ENCODE data around the gene RANBP10. TPM values are rescaled to one million over a fixed set of nuclear protein-coding genes. Genes with fewer than 3 reads are reported as not detected.

The RANBP10 gene
- total RNA-seq, 3 donors from 2014 or later, result 7.7 to 13.2 (median 13.1) TPM

DNA sequence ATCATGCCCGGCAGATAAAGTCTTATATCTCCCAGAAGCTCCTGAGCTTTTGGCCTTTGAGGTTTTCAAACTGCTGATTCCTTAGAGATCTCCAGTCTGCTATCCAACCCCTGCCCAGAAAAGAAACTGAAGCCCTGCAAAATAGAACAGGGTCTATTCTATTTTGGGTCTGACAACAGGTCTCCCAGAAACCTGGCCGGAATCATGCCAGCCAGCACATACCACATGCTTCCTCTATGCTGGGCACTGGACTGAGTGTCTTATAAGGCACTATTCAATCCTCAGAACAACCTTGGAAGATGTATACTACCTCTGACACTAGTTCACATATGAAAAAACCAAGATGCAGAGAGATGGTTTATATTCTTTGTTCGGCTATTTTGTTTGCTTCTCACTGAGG is 66.0 kb downstream of the RANBP10 start:
- Histone ChIP-seq H3K9me3 (no peaks in the 10 kb centered on the region), H3K27me3 (no peaks in the 10 kb centered on the region), H3K36me3 (peaks cover 7% of the 10 kb centered on the region), H3K4me3 (no peak overlapping the region), H3K27ac (no peak overlapping the region), H3K4me1 (no peaks in the 10 kb centered on the region)
- TF ChIP-seq POLR2A (IDR thresholded peaks at IDR 0.05) (no peak), CTCF (IDR thresholded peaks at IDR 0.05) (no peak), POLR2AphosphoS5 (IDR thresholded peaks at IDR 0.05) (no peak)
- intact Hi-C loops (cut with DNase I; ENCODE audit: low total_unique reads), result no loop called here
- no peak for DNase-seq (ENCODE audit: low spot score in 2 of 2)

- TF ChIP-seq POLR2AphosphoS5 (IDR thresholded peaks at IDR 0.05) (no peak), CTCF (IDR thresholded peaks at IDR 0.05) (no peak), POLR2A (IDR thresholded peaks at IDR 0.05) (no peak)
- Histone ChIP-seq H3K9me3 (no peaks in the 10 kb centered on the region), H3K4me3 (no peak overlapping the region), H3K27me3 (no peaks in the 10 kb centered on the region), H3K27ac (no peak overlapping the region), H3K4me1 (no peaks in the 10 kb centered on the region), H3K36me3 (no peaks in the 10 kb centered on the region)
- intact Hi-C loops (cut with DNase I; ENCODE audit: low total_unique reads), result no loop called here
- DNase-seq (ENCODE audit: low spot score in 2 of 2), result no peak
Observed at GRCh38 chr16:67736858-67737257, 69.5 kb downstream of the RANBP10 start.

GRCh38 chr16:67734731-67735201 is 71.6 kb downstream of the RANBP10 start:
- no peaks in the 10 kb centered on the region for H3K36me3 ChIP-seq

DNA sequence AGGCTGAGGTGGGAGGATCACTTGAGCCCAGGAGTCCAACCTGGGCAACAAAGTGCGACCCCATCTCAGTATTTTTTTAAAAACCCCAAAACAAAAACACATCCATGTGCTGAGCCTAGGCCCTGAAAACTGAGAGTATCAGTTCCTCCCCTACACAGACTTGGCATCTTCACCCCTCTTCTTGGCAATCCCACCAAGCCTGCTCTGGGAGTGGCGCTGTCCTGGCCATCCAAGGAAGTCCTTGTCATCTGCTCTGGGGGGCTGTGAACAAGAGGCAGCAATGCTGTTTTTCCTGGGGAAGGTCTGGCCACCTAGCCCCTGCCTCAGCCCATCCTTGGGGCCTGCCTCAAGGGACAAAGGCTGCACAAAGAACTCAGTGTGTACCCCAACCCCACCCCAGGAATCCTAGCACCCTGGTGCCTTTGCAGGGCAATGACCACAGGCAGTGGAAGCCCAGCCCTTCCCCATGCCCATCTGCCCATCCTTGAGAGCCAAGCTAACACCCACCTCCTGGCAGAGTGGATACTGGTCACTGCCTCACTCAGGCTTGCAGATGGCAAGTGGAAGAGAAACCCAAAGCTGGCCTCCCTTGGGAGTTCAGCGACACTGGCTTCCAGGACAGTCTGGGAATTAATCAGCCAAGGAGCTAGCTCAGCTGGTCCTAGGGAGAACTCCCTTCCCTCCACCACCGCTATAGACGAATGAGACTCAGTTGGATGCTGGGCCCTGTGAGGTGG is 72.5 kb downstream of the RANBP10 start:
- H3K27me3 ChIP-seq, result no peaks in the 10 kb centered on the region
- intact Hi-C loops (cut with DNase I; ENCODE audit: low total_unique reads), result no loop called here
- H3K36me3 ChIP-seq, result no peaks in the 10 kb centered on the region
- no peaks in the 10 kb centered on the region for H3K9me3 ChIP-seq
- no peak overlapping the region for H3K4me3 ChIP-seq
- TF ChIP-seq POLR2A (IDR thresholded peaks at IDR 0.05) (no peak), POLR2AphosphoS5 (IDR thresholded peaks at IDR 0.05) (no peak), CTCF (IDR thresholded peaks at IDR 0.05) (no peak)
- no peak overlapping the region for H3K27ac ChIP-seq
- no peaks in the 10 kb centered on the region for H3K4me1 ChIP-seq
- DNase-seq (ENCODE audit: low spot score in 2 of 2), result no peak

More at GRCh38 chr16:67734731-67735201, 71.6 kb downstream of the RANBP10 start:
- H3K4me1 ChIP-seq, result no peaks in the 10 kb centered on the region
- H3K9me3 ChIP-seq, result no peaks in the 10 kb centered on the region
- no peak for DNase-seq (ENCODE audit: low spot score in 2 of 2)
- intact Hi-C loops (cut with DNase I; ENCODE audit: low total_unique reads), result no loop called here
- no peaks in the 10 kb centered on the region for H3K27me3 ChIP-seq
- H3K4me3 ChIP-seq, result no peak overlapping the region
- H3K27ac ChIP-seq, result no peak overlapping the region
- TF ChIP-seq POLR2A (IDR thresholded peaks at IDR 0.05), result no peak
- no peak for TF ChIP-seq CTCF (IDR thresholded peaks at IDR 0.05)
- no peak for TF ChIP-seq POLR2AphosphoS5 (IDR thresholded peaks at IDR 0.05)

- intact Hi-C loops (cut with DNase I; ENCODE audit: low total_unique reads), result no loop called here
- no peaks in the 10 kb centered on the region for H3K36me3 ChIP-seq
- no peak overlapping the region for H3K4me3 ChIP-seq
Observed at GRCh38 chr16:67731753-67732095, 74.6 kb downstream of the RANBP10 start.

More at GRCh38 chr16:67731753-67732095, 74.6 kb downstream of the RANBP10 start:
- Histone ChIP-seq H3K4me1 (no peaks in the 10 kb centered on the region), H3K27ac (no peak overlapping the region), H3K27me3 (no peaks in the 10 kb centered on the region), H3K9me3 (no peaks in the 10 kb centered on the region)
- no peak for DNase-seq (ENCODE audit: low spot score in 2 of 2)
- TF ChIP-seq POLR2A (IDR thresholded peaks at IDR 0.05), result no peak
- TF ChIP-seq CTCF (IDR thresholded peaks at IDR 0.05), result no peak
- no peak for TF ChIP-seq POLR2AphosphoS5 (IDR thresholded peaks at IDR 0.05)

All from breast epithelium (tissue), 4 donors.